ENCODE data around the gene DLG4.
"Not testable (repeated sequence)": the region's sequence is repeated elsewhere in the genome, so short reads cannot be mapped to it uniquely, and the experiment has no call there.

Gene DLG4

DNA sequence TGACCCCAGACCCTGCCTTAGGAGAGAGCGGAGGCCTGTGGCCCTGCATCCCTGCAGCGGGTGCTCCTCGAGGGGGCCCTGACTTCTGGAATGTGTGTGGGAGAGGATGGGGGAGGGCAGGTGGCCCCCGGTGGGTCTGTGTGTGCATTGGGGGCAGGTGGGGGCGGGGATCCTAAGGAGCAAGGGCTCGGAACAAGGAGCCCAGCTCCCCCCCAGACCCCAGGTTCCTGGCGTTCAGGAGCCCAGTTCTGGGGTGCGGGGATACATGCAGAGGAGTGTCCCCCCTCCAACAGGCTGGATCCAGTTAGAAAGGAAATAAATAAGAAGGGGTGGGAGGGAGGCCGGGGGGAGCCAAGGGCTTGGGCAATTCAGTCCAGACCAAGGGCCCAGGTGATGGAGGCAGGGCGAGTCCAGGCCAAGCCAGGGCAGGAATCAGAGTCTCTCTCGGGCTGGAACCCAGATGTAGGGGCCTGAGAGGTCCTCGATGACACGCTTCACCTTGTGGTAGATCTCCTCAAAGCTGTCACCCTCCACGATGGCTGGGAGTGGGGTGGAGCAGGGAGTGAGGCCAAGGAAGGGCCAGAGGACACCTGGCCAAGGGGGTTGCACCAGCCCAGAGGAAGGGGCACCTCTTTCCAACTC is 29.2 kb downstream of the DLG4 start:
- no peak for DNase-seq (ENCODE audit: low spot score)

- DNase-seq (ENCODE audit: low spot score), result no peak
Observed at GRCh38 chr17:7186241-7186640, 33.4 kb downstream of the DLG4 start.

DNA sequence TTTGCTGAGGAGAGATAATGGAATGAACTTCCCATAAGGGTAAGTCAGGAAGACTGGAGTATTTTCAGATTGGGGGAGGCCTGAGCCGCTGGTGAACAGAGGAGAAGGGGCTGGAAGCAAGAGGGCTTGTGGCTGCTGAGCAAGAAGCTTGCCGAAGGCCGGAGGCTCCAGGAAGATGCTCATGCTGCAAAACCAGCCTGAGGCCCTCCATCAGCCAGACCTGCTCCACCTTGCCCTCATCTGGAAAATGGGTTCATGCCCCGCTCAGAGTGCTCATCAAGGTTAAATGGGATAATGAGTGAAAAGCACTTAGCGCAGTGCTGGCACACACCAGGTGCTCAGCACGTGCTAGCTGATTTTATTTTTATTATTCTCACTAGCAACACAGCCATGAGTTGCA is 35.0 kb downstream of the DLG4 start:
- DNase-seq (ENCODE audit: low spot score), result no peak

DNA sequence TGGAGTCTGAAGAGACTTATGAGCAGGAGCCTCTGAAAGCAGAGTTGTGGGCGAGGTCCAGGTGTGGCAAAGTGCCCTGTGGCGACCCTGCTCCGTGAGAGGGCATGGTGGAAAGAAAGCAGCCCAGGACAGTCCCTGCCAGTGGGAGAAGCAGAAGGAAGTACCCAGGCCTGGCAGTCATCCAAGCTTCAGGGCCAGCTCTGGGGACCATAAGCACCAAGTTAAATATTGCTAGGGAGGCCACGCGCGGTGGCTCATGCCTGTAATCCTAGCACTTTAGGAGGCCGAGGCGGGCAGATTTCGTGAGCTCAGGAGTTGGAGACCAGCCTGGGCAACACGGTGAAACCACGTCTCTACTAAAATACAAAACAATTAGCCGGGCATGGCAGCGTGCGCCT is 35.5 kb downstream of the DLG4 start:
- DNase-seq (ENCODE audit: low spot score), result no peak

DNA sequence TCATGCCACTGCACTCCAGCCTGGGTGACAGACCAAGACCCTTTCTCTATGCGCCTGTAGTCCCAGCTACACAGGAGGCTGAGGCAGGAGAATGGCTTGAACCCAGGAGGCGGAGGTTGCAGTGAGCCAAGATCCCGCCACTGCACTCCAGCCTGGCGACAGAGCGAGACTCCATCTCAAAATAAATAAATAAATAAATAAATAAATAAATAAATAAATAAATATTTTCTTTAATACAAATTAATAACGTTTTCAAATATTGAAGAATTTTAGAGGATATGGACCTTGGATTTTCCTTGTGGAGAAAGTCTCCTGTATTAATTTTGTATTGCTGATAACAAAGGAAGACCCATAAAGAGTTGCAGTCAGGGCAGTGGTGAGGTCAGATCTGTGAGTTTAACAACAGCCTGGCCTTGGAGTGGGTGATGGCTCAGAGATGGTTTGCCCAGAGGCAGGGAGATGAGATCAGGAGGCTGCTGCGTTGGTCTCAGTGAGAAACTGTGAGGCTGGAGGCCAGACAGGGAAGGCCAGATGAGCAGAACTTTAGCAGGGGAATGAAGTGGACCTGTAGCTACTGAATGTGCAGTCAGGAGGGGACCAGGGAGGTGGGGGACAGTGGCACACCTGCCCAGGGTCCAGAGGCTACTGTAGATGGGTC is 36.1 kb downstream of the DLG4 start:
- DNase-seq (ENCODE audit: low spot score), result no peak

DNA sequence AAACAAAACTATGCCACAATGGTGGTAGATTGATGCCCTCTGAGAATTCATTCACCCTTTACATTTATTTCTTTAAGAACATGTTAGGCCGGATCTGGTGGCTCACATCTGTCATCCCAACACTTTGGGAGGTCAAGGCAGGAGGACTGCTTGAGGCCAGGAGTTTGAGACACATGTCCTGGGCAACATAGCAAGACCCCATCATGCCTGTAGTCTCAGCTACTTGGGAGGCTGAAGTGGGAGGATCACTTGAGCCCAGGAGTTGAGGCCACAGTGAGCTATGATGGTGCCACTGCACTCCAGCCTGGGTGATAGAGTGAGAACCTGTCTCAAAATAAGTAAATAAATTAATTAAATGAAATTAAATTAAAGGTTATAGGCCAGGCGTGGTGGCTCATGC is 37.5 kb downstream of the DLG4 start:
- DNase-seq (ENCODE audit: low spot score), result not testable (repeated sequence)

GRCh38 chr17:7179317-7180254 is 40.0 kb downstream of the DLG4 start, which contains the start of gene ASGR1:
ASGR1 (minus strand) TSS chr17:7179370; CDS start chr17:7178563, 807 bp downstream.
- no peak for DNase-seq (ENCODE audit: low spot score)

DNA sequence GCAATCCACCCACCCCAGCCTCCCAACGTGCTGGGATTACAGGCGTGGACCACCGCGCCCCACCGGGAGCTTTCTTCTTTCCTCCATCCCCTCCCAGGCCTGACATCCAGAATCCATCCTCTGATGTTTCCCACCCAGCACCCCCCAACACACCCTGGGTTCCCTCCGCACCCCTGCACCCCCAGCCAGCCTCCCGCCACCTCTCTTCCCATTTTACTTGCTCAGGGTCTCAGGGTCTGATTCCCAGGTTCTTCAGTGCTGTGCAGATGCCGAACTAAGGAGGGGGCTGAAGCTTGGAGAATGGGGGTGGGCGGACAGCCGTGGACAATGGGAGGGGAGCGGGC is 40.7 kb downstream of the DLG4 start:
- no peak for DNase-seq (ENCODE audit: low spot score)

- no peak for DNase-seq (ENCODE audit: low spot score)
Observed at GRCh38 chr17:7177954-7178477, 41.6 kb downstream of the DLG4 start.

- DNase-seq (ENCODE audit: low spot score), result peak; percentile 82
Observed at GRCh38 chr17:7177191-7177953, 42.3 kb downstream of the DLG4 start.

GRCh38 chr17:7176841-7177190 is 42.8 kb downstream of the DLG4 start:
- no peak for DNase-seq (ENCODE audit: low spot score)

- DNase-seq (ENCODE audit: low spot score), result no peak
Observed at GRCh38 chr17:7176107-7176840, 43.4 kb downstream of the DLG4 start.

DNA sequence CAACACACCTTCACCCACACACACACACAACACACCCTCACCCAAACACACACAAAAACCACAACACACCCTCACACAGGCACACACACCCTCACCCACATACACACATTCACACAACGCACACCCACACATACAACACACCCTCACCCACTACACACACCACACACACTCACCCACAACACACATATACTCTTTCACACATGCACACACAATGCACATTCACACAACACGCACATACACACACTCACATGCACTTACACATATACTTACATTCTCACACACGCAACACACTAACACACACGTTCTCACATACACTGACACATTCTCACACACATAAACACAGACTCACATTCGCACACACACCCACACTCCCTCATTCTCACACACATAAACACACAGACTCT is 44.3 kb downstream of the DLG4 start:
- DNase-seq (ENCODE audit: low spot score), result no peak

DNA sequence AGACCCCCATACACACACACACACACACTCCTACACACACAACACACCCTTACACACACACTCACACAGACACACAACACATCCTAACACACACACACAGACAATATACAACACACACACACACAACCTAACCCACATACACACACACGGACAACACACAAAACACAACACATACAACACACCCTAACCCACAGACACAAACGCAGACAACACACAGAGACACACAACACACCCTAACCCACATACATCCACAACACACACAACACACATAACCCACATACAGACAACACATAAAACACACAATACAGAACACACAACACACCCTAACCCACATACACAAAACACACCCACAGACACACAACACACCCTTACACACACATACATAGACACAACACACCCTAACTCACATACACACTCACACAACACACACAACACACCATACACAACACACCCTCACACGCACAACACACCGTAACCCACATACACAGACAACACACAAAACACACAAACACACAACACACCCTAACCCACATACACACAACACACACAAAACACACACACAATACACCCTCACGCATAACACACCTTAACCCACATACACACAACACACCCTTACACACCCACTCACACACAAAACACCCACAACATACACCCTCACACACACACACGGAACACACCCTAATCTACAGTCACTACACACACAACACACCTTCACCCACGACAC is 44.9 kb downstream of the DLG4 start:
- DNase-seq (ENCODE audit: low spot score), result no peak

DNA sequence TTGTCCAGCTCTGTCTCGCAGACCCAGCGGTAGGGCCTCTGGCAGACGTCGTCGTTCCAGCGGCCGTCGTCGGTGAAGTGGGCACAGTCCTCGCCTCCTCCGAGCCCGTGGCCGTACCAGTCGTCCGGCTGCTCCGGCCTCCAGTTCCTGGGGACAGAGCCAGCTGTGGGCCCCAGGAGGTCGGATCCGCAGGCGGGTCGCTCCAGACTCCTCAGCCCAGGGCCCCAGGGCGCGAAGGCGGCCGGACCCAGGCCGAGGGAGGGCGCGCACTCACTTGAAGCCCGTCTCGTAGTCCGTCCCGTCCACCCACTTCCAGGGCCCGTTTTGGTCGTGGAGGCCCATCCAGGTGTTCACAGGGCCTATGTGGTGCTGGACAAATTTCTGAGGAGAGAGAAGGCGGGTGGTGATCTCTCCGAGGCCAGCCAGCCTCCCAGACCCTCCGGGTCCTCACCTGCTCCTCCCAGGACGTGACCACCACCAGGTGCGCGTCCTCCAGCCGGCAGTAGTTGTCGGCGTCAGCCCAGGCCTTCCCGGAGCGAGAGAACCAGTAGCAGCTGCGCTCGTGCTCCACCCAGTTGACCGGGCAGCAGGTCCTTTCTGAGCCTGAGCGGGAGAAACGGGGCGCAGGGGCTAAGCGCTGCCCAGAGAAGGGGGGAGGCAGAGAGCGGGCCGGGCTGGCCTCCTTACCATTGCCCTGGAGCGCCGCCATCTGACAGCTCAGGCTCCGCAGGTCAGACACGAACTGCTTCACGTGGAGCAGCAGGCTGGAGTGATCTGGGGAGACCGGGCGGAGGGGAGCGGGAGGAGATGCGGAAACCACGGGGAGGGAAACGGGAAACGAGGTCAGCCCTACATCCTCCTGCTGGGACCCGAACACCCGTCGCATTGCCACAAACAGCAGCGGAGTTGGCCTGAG is 45.7 kb downstream of the DLG4 start:
- DNase-seq (ENCODE audit: low spot score), result peak; percentile 59

GRCh38 chr17:7172522-7173191 is 47.0 kb downstream of the DLG4 start:
- not testable (repeated sequence) for DNase-seq (ENCODE audit: low spot score)

- not testable (repeated sequence) for DNase-seq (ENCODE audit: low spot score)
Observed at GRCh38 chr17:7169565-7169908, 50.1 kb downstream of the DLG4 start.

DNA sequence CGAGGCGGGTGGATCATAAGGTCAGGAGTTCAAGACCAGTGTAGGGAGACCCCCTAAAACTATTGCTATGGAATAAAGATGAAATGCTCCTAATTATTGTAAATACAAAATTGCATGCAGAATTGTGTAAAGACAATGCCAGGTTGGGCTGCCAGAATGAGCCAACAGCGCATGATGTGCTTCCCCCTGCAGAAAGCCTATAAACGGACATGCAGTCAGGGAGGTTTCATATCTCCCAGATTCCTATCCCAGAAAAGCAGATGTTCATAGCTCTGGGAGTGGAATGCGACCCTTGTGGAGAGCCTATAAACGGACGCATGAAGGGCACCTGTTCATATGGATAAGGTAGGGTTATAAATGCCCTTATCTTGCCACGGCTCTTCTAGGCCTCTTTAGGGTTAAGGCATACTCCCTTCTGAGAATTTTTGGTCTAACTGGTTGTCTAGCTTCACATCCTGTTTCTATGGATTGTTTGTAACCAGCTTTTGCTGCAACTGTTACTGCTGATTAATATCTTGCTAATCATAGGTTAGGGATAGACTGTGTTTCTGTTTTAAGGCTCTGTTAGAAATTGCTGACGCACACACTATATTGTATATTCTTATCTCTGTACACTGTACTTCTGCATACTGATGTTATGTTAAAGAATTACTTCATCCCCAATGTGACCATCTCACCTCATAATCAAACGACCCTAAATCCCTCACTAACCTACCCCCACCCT is 50.6 kb downstream of the DLG4 start:
- not testable (repeated sequence) for DNase-seq (ENCODE audit: low spot score)

All from SK-N-DZ (cell line).